ENCODE data around the gene CSK. TPM values are rescaled to one million over a fixed set of nuclear protein-coding genes. Genes with fewer than 3 reads are reported as not detected.

Gene CSK
- total RNA-seq, 1 donor from 2014 or later, result 37.9 TPM

DNA sequence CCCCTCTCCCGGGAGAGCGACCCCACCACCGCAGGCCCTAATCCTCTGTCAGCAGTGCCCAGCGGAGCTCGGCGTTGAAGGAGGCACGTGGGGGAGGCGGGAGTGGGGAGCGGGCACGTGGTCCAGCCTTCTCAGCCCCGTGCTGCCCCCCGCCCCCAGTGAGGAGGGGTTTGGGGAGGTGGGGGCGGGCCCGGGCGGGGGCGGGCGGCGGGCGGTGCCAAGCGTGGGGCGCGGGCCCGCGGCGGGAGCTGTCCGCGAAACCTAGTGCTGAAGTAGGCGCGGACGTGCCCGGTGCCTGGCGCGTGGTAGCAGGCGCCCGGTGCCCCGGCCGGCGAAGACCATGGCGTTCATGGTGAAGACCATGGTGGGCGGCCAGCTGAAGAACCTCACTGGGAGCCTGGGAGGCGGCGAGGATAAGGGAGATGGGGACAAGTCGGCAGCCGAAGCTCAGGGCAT, 44.5 kb downstream of the CSK start, which contains the start of gene CPLX3:
TSS of gene CPLX3 (plus strand) at position 264 of the 456 bp plus-strand sequence. CDS start at position 341, 77 bp downstream.
- peak; percentile 19 to 42 for DNase-seq (ENCODE audit: low read depth in 2 of 2)

GRCh38 chr15:74826921-74827320, 45.0 kb downstream of the CSK start:
- no peak for DNase-seq (ENCODE audit: low read depth in 2 of 2)

DNA sequence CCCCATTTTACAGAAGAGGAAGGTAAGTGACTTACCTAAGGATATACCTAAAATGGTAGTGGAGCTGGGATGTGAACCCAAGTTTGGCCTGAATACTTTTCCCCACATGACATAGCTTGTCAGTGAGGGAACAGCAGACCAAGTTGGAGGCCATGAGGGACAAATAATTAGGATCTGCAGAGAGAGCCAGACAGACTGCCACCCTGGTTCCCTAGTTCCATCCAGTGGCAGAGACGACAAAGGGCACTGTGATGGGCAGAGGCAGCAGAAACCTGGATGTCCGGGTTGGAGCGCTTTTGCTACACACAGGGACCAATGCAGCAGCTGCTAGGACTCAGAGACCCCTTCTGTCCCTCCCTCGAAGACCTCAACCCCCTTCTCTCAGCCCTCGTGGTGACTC, 45.7 kb downstream of the CSK start:
- no peak for DNase-seq (ENCODE audit: low read depth in 2 of 2)

DNA sequence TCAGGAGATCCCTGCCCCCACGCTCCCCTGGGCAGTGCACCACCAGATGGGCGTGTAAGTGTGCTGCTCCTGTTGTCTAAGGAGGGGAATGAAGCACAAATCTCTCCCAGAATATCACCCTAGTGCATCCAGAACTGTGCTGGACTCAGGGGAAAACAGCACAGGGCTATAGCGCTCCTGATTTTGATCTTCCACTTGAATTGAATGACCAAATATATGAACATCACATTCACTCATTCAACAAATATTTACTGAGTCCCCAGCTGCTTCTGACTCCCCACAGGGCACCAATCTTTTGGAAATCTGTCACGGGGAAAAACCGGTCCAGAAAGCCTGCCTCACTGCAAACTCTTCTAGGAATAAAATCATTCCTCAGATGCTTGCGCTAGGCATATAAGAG, 47.0 kb downstream of the CSK start:
- DNase-seq (ENCODE audit: low read depth in 2 of 2), result no peak

DNA sequence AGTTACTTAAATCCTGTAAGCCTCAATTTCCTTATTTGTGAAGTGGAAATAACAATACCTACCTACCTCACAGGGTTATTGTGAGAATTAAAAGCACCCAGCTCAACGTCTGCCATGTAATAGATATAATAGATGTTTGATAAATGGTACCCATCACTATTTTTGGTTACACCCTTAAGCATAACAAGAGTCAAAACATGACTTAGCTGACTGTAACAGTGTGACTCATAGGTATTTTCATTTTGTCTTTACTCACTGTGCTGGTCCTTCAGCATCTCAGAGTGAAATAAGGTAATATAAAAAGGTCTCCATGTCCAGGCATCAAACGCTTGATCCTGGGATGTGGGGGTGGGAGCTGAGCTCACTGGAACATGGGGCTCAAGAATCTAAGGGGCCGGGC, 47.6 kb downstream of the CSK start:
- DNase-seq (ENCODE audit: low read depth in 2 of 2), result no peak

GRCh38 chr15:74829991-74830390, 48.1 kb downstream of the CSK start:
- DNase-seq (ENCODE audit: low read depth in 2 of 2), result no peak

DNA sequence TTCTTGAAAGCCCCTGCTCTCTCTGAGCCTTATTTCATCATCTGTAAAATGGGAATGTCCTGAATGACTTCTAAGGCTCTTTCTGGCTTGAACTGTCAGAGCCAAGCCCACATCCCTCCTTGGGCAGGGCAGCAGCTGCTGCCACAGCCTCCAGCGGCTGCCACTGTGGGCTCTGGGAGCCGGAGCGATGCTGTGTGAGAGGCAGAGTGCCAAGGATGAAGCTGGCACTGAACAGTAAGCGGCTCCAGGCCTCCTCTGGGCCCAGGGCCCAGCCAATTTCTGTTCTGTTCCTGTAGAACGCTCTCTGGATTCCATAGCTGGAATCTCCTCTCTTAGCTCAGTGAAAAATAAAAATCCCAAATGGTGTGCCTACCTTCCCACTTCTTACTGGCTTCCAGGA, 49.0 kb downstream of the CSK start:
- DNase-seq (ENCODE audit: low read depth in 2 of 2), result no peak

GRCh38 chr15:74831813-74832495, 50.1 kb downstream of the CSK start:
- DNase-seq (ENCODE audit: low read depth in 2 of 2), result no peak

- DNase-seq (ENCODE audit: low read depth in 2 of 2), result no peak
Measured at GRCh38 chr15:74832826-74833225, 50.9 kb downstream of the CSK start.

DNA sequence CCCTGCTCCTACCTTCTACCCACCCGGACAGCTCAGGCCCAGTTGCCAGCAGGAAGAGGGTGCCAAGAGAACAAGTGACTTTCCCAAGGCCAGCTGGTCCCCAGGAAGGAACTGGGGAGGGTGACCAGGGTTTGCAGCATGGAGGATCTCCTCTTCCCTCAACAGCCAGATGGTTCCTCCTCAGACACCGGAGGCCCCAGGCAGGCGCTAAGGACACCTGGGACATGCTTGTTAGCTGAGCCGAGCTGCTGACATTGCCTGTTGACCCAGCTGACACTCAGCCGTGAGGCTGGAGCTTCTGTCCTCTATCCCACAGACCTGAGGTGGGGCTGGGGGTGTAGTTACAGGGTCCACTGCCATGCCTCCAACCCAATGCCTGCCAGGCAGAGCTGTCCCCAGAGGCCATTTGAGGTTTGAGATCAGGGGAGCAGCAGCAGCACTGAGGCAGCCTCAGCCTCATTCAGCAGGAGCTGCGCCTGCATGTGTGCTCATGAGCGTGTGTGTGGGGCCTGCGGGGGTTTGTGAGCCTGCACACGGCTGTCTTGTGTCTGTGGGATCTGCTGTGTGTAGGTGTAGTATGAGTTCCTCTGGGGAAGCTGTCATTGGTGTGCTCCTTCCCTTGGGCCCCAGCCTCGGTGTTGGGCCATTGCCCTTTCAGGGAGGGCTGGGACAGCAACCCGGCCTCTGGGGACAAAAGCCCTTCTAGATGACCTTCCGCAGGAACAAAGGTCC, 51.7 kb downstream of the CSK start:
- no peak for DNase-seq (ENCODE audit: low read depth in 2 of 2)

DNA sequence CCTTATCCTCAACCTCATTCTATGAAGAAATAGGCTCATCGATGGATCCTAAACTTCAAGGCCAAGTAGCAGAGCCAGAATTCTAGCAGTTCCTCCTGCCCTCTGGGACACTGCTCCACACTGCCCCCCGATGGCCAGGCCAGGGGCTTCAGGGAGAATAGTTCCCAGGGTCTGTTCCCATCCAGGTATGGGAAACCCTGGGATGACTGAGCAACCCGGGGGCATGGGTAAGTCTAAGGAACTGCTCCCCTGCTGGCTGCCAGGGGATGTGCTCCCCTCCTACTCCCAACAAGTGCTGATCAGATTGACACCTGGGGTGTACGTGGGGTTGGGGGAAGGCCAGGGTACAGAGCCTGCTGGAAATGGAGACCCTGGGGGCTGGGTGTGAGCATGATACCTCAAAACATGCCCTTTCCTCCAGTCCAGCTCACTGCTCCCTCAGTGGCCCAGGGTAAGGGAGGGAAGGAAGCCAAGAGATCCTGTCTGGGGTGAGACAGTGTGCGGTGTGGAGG, 53.5 kb downstream of the CSK start:
- peak; percentile 46 to 56 for DNase-seq (ENCODE audit: low read depth in 2 of 2)

GRCh38 chr15:74836846-74837245, 55.0 kb downstream of the CSK start:
- DNase-seq (ENCODE audit: low read depth in 2 of 2), result no peak

GRCh38 chr15:74837482-74838136, 55.7 kb downstream of the CSK start:
- no peak for DNase-seq (ENCODE audit: low read depth in 2 of 2)

DNA sequence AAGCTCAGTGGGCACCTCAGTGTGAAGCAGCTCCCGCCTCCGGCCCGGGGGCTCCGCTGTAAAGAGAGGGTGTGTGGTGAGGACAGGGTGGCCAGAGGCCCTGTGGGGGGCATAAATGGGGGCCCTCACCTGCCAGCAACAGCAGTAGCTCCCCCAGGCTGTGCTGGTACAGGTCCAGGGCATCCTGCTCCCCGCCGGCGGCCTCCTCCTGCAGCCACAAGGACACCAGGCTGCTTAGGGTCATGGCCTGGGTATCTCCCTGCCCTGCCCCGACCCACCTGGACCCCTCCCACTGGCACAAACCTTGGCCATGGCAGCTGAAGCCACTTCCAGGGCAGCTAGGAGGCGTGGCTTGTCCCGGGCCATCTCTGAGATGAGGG, 56.2 kb downstream of the CSK start:
- no peak for DNase-seq (ENCODE audit: low read depth in 2 of 2)

DNA sequence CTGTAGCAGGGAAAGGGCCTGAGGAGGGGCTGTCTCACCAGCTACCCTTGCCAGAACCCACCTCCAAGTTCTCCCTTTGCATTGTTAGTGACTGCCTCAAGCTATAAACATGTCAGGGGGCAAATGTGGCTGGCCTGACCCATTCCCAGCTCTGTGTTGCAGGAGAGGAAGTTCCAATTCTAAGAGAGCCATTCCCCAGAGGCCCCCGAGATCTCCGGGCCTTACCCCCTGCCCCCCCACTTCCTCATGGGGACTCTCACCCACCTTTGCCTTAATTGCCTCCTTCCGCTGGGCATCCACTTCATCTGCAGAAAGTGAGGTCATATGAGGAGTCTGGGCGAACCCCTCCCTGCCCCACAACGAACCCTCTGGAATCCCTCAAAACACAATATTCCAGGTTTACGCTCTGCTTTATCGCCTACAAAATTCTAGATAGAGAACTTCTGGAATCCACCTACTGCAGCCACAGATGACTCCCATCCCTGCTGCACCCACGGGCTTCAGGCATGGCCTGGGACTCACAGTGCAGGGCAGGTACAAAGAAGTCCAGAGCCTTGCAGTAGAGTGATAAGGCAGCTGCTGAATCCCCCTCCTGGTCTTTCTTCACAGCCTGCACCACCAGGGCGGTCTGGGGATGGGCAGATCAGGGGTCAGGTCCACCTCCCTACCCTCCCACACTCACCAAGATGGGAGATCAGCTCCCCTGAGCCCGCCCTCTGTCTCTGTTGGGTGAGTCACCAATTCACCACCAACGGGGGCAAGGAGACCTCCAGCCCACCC, 57.1 kb downstream of the CSK start:
- DNase-seq (ENCODE audit: low read depth in 2 of 2), result no peak

- DNase-seq (ENCODE audit: low read depth in 2 of 2), result no peak
Measured at GRCh38 chr15:74839526-74840395, 57.9 kb downstream of the CSK start.

GRCh38 chr15:74840851-74841775, 59.2 kb downstream of the CSK start:
- DNase-seq (ENCODE audit: low read depth in 2 of 2), result no peak

GRCh38 chr15:74841891-74842373, 60.1 kb downstream of the CSK start:
- DNase-seq (ENCODE audit: low read depth in 2 of 2), result no peak

All from lung microvascular endothelial cell (primary cell).